HepG2 (cell line): ENCODE results near the gene KRTAP12-4. TPM values are rescaled to one million over a fixed set of nuclear protein-coding genes. Genes with fewer than 3 reads are reported as not detected.
A peak's percentile ranks its signal among the peaks of the same experiment; 100 is the strongest.
"Not testable (repeated sequence)": the region's sequence is repeated elsewhere in the genome, so short reads cannot be mapped to it uniquely, and the experiment has no call there.

Experiments
- ATAC-seq: fragments of 200-7000 bp; cut with Tn5 transposase; 3 replicates; pipeline ENCODE4 v1.9.1; 2020; ENCODE audit warnings: mild to moderate bottlenecking, moderate library complexity
- BruUV-seq: library from RNA; stranded (reverse); fragments of 400-500 nt; replicated peaks from 2 replicates; lab custom pipeline; 2021; lab: Mats Ljungman, UMichigan
- CTCF ChIA-PET: fragments of 300-600 bp; formaldehyde crosslinking; extraction: SDS; loops from one replicate; lab custom pipeline; 2021; ENCODE audit warnings: low total read pairs, inconsistent platforms, low intra/inter-chr PET ratio; lab: Yijun Ruan, JAX
- POLR2A ChIA-PET: fragments of 350-600 bp; sonication (Branson Sonifier 250); formaldehyde crosslinking; loops from one replicate; lab custom pipeline; 2020; ENCODE audit warnings: antibody characterized with exemption, inconsistent platforms; lab: Yijun Ruan, JAX
- DNase-seq: peaks from one replicate; pipeline ENCODE4 v3.0.0-alpha.2; 2015; ENCODE audit warnings: low spot score
- FAIRE-seq: peaks from 3 replicates; lab custom pipeline; 2011; peaks lifted over from hg19 to GRCh38; lab: Jason Lieb, UNC
- H2AFZ ChIP-seq: one replicate; pipeline ENCODE4 v1.6.1; 2011; ENCODE audit warnings: low read length, inconsistent platforms
- H3K27ac ChIP-seq: fragments of 300-600 bp; 3 replicates; pipeline ENCODE4 v1.8.0; 2011; ENCODE audit warnings: mixed run types, mild to moderate bottlenecking, mixed read lengths, low read length, inconsistent platforms; ENCODE audit not compliant: insufficient read depth; ENCODE audit errors: extremely low read length
- H3K27me3 ChIP-seq, 2 experiments: fragments of 200-600 bp in 1 of 2; 2 replicates in 1 of 2; 3 replicates in 1 of 2; pipeline versions ENCODE4 v1.6.0 to v1.8.0; 2011; ENCODE audit warnings: low read length in 2 of 2, mild to moderate bottlenecking in 2 of 2, moderate library complexity in 2 of 2, inconsistent platforms in 1 of 2; ENCODE audit not compliant: insufficient read depth in 2 of 2, control insufficient read depth in 1 of 2
- H3K36me3 ChIP-seq, 2 experiments: fragments of 200-600 bp in 1 of 2; replicated peaks in 1 of 2; 2 replicates in 1 of 2; 3 replicates in 1 of 2; pipeline versions ENCODE4 v1.5.1 to v1.8.0; 2011; ENCODE audit warnings: low read length in 2 of 2, inconsistent platforms in 1 of 2; ENCODE audit not compliant: insufficient read depth in 2 of 2, control insufficient read depth in 1 of 2
- H3K4me1 ChIP-seq: 2 replicates; pipeline ENCODE4 v1.5.1; 2012; ENCODE audit warnings: low read length, inconsistent platforms; ENCODE audit not compliant: insufficient read depth
- H3K4me2 ChIP-seq: 2 replicates; pipeline ENCODE4 v1.6.0; 2011; ENCODE audit warnings: low read depth, low read length, inconsistent platforms
- H3K4me3 ChIP-seq, 3 experiments: fragments of 200-600 bp in 1 of 3; sonication (generic), shearing (Covaris generic) in 1 of 3; replicated peaks in 1 of 3; 2 replicates each; pipeline ENCODE4 v1.5.1; 2011 to 2016; ENCODE audit warnings: low read length in 3 of 3, inconsistent platforms in 2 of 3, low read depth in 2 of 3, mild to moderate bottlenecking in 2 of 3, control low read depth in 1 of 3, mixed read lengths in 1 of 3; ENCODE audit not compliant: insufficient read depth in 1 of 3
- H3K79me2 ChIP-seq: one replicate; pipeline ENCODE4 v1.6.1; 2011; ENCODE audit warnings: low read length, inconsistent platforms; ENCODE audit not compliant: insufficient read depth
- H3K9ac ChIP-seq: 2 replicates; pipeline ENCODE4 v1.6.0; 2011; ENCODE audit warnings: mild to moderate bottlenecking, low read depth, low read length, inconsistent platforms; ENCODE audit not compliant: insufficient read depth
- H3K9me3 ChIP-seq: 2 replicates; pipeline ENCODE4 v1.5.1; 2012; ENCODE audit warnings: mild to moderate bottlenecking, low read length
- H4K20me1 ChIP-seq: 2 replicates; pipeline ENCODE4 v1.6.0; 2011; ENCODE audit warnings: inconsistent platforms, mild to moderate bottlenecking, low read length, moderate library complexity; ENCODE audit not compliant: insufficient read depth
- AGO2 ChIP-seq: fragments of 200-400 bp; formaldehyde crosslinking; optimal IDR thresholded peaks from 2 replicates; pipeline ENCODE3; 2017; ENCODE audit warnings: mild to moderate bottlenecking, low read depth, low read length, moderate library complexity
- ONECUT2 ChIP-seq: sonication (generic); formaldehyde crosslinking; IDR thresholded peaks from 2 replicates; pipeline ENCODE4 v1.4.0; 2020; ENCODE audit warnings: missing genetic modification reagents
- ZNF256 ChIP-seq: sonication (generic); formaldehyde crosslinking; conservative IDR thresholded peaks from 2 replicates; pipeline ENCODE4 v1.4.0; 2020; ENCODE audit warnings: missing genetic modification reagents
- ZNF780A ChIP-seq: sonication (generic); formaldehyde crosslinking; IDR thresholded peaks from 2 replicates; pipeline ENCODE4 v1.8.0; 2022; ENCODE audit warnings: mild to moderate bottlenecking, missing genetic modification reagents, moderate library complexity
- WGBS: methylation state at CpG from one replicate; pipeline ENCODE4 v1.1.6; 2017; ENCODE audit warnings: low lambda C conversion rate; 5-methylcytosine and 5-hydroxymethylcytosine counted together
- in situ Hi-C: cut with HindIII; loops from 2 replicates; pipeline ENCODE4 v1.10.0; 2017; ENCODE audit warnings: low pct_unique_long_range_greater_than_20kb; ENCODE audit not compliant: extremely low pct_ligation_motif_present
- intact Hi-C: fragments of 100-400 bp; cut with micrococcal nuclease; formaldehyde crosslinking; loops from one replicate; pipeline ENCODE4 v1.10.0; 2022; ENCODE audit not compliant: unreplicated experiment
- polyA plus RNA-seq, 8 experiments: library from polyadenylated mRNA; depleted of rRNA in 3 of 8; stranded (reverse) in 7 of 8; unstranded in 1 of 8; fragments of >200 nt; fragmentation: Illumina TruSeq in 4 of 8; extraction: Trizol in 4 of 8; gene quantifications; 2 replicates each; pipeline versions ENCODE4 v1.2.1 to v1.2.3, GENCODE V29; 2011 to 2016; ENCODE audit warnings: low read depth in 4 of 8, missing spikeins in 1 of 8, mixed read lengths in 1 of 8; ENCODE audit not compliant: insufficient read depth in 1 of 8
- total RNA-seq, 5 experiments: library from RNA; depleted of rRNA; stranded (reverse); fragments of >200 nt; fragmentation: Illumina TruSeq; extraction: Trizol; gene quantifications; 2 replicates each; pipeline ENCODE4 v1.2.3, GENCODE V29; 2016; ENCODE audit warnings: low read depth in 1 of 5
- TF ChIP-seq, protein P1 (sequence below): sonication (generic); formaldehyde crosslinking; conservative IDR thresholded peaks from 2 replicates; pipeline ENCODE4 v1.4.0; 2020; ENCODE audit warnings: missing genetic modification reagents
- TF ChIP-seq, protein P2 (sequence below): fragments of 450-650 bp; IDR thresholded peaks from 2 replicates; pipeline ENCODE4 v1.6.1; 2017; ENCODE audit warnings: mild to moderate bottlenecking

Gene KRTAP12-4
- total and polyA plus RNA-seq, 2 of the 13 experiments (the other 11 are each of a cell fraction or from before 2014, with no cell fraction given) = not detected

- WGBS = 45% methylated on average over 7 of the region's 12 CpGs
- no peak overlapping the region for H3K9ac ChIP-seq
- no peak overlapping the region for H2AFZ ChIP-seq
- peaks cover 10% of the 10 kb centered on the region for H3K9me3 ChIP-seq
- TF ChIP-seq, protein P1, sequence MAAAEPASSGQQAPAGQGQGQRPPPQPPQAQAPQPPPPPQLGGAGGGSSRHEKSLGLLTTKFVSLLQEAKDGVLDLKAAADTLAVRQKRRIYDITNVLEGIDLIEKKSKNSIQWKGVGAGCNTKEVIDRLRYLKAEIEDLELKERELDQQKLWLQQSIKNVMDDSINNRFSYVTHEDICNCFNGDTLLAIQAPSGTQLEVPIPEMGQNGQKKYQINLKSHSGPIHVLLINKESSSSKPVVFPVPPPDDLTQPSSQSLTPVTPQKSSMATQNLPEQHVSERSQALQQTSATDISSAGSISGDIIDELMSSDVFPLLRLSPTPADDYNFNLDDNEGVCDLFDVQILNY (CRISPR knock-in tag) = no peak
- TF ChIP-seq ZNF256 (CRISPR knock-in tag) (no peak), ZNF780A (CRISPR knock-in tag) (no peak), ONECUT2 (CRISPR knock-in tag) (no peak), AGO2 (no peak)
- TF ChIP-seq, protein P2, sequence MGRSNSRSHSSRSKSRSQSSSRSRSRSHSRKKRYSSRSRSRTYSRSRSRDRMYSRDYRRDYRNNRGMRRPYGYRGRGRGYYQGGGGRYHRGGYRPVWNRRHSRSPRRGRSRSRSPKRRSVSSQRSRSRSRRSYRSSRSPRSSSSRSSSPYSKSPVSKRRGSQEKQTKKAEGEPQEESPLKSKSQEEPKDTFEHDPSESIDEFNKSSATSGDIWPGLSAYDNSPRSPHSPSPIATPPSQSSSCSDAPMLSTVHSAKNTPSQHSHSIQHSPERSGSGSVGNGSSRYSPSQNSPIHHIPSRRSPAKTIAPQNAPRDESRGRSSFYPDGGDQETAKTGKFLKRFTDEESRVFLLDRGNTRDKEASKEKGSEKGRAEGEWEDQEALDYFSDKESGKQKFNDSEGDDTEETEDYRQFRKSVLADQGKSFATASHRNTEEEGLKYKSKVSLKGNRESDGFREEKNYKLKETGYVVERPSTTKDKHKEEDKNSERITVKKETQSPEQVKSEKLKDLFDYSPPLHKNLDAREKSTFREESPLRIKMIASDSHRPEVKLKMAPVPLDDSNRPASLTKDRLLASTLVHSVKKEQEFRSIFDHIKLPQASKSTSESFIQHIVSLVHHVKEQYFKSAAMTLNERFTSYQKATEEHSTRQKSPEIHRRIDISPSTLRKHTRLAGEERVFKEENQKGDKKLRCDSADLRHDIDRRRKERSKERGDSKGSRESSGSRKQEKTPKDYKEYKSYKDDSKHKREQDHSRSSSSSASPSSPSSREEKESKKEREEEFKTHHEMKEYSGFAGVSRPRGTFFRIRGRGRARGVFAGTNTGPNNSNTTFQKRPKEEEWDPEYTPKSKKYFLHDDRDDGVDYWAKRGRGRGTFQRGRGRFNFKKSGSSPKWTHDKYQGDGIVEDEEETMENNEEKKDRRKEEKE = no peak
- peaks cover 1 to 6% of the 10 kb centered on the region in 2 experiments; a peak in 2 of 5 replicates for H3K27me3 ChIP-seq
- H3K36me3 ChIP-seq = no peaks in the 10 kb centered on the region
- intact Hi-C loops = loop anchor here (10.0 kb wide), 1 partner anchor 56 kb away; the partner anchor contains the start of gene KRTAP10-12
- H3K4me2 ChIP-seq = no peak overlapping the region
- CTCF ChIA-PET = no interaction called here
- ATAC-seq = no peak
- BruUV-seq = no TSS peak
- no peaks in the 10 kb centered on the region for H4K20me1 ChIP-seq
- DNase-seq = no peak
- no peak overlapping the region for H3K27ac ChIP-seq
- H3K79me2 ChIP-seq = no peaks in the 10 kb centered on the region
- POLR2A ChIA-PET = no interaction called here
- in situ Hi-C loops = no loop called here
- H3K4me1 ChIP-seq = no peaks in the 10 kb centered on the region
- FAIRE-seq = no peak
- no peak overlapping the region for H3K4me3 ChIP-seq
Observed at GRCh38 chr21:44639331-44639655, 15.2 kb downstream of the KRTAP12-4 start.

GRCh38 chr21:44638506-44639330 is 15.7 kb downstream of the KRTAP12-4 start:
- CTCF ChIA-PET, ATAC-seq, H4K20me1 ChIP-seq, H3K9me3 ChIP-seq, H3K27ac ChIP-seq, H3K36me3 ChIP-seq, FAIRE-seq, in situ Hi-C loops, H3K4me1 ChIP-seq, H3K9ac ChIP-seq, BruUV-seq, H3K4me3 ChIP-seq, H3K79me2 ChIP-seq, H2AFZ ChIP-seq, DNase-seq, H3K27me3 ChIP-seq, H3K4me2 ChIP-seq, POLR2A ChIA-PET: not testable (repeated sequence)
- intact Hi-C loops = loop anchor here (10.0 kb wide), 1 partner anchor 56 kb away; the partner anchor contains the start of gene KRTAP10-12
- 42% methylated on average over 10 of the region's 21 CpGs for WGBS

- FAIRE-seq = not testable (repeated sequence)
Observed at GRCh38 chr21:44637851-44638348, 16.6 kb downstream of the KRTAP12-4 start.

More at GRCh38 chr21:44637851-44638348, 16.6 kb downstream of the KRTAP12-4 start:
- H2AFZ ChIP-seq, DNase-seq, H4K20me1 ChIP-seq, CTCF ChIA-PET, H3K4me1 ChIP-seq, BruUV-seq, H3K27me3 ChIP-seq, H3K9me3 ChIP-seq, H3K9ac ChIP-seq, in situ Hi-C loops, H3K36me3 ChIP-seq, H3K79me2 ChIP-seq, POLR2A ChIA-PET, H3K4me3 ChIP-seq, H3K27ac ChIP-seq, H3K4me2 ChIP-seq: not testable (repeated sequence)
- peak; percentile 84 for ATAC-seq
- WGBS = 10% methylated on average over 2 of the region's 12 CpGs
- intact Hi-C loops = loop anchor here (10.0 kb wide), 1 partner anchor 57 kb away; the partner anchor contains the start of gene KRTAP10-12
